Left ventricle myocardium inferior (tissue), 1 donor: ENCODE results near the gene DDX10. TPM values are rescaled to one million over a fixed set of nuclear protein-coding genes. Genes with fewer than 3 reads are reported as not detected.

Experiments used
- DNase-seq: peaks from one replicate; pipeline ENCODE4 v3.0.0-alpha.2; 2020
- H3K27ac ChIP-seq: fragments of 200-600 bp; replicated peaks from 2 replicates; pipeline ENCODE4 v1.8.0; 2021
- H3K27me3 ChIP-seq: fragments of 200-600 bp; 2 replicates; pipeline ENCODE4 v1.8.0; 2021; ENCODE audit warnings: low read depth
- H3K36me3 ChIP-seq: fragments of 200-600 bp; 2 replicates; pipeline ENCODE4 v1.8.0; 2021
- H3K4me1 ChIP-seq: fragments of 200-600 bp; 2 replicates; pipeline ENCODE4 v1.8.0; 2021
- H3K4me3 ChIP-seq: fragments of 200-600 bp; 2 replicates; pipeline ENCODE4 v1.8.0; 2021; ENCODE audit warnings: mild to moderate bottlenecking, moderate library complexity
- H3K9me3 ChIP-seq: fragments of 200-600 bp; replicated peaks from 2 replicates; pipeline ENCODE4 v1.8.0; 2021
- CTCF ChIP-seq: fragments of 200-600 bp; IDR thresholded peaks from 2 replicates; pipeline ENCODE4 v1.8.0; 2021; ENCODE audit warnings: antibody characterized with exemption, mild to moderate bottlenecking, borderline replicate concordance
- intact Hi-C: fragments of 100-400 bp; cut with micrococcal nuclease; formaldehyde crosslinking; loops from one replicate; pipeline ENCODE4 v1.11.0; 2022
- total RNA-seq: library from RNA; stranded (reverse); fragmentation: NEBNext Ultra II Directional; extraction: Animal tissue kit (Norgen Biotek cat#: 25700); gene quantifications from one replicate; pipeline ENCODE4 v1.2.1, GENCODE V29; 2021
- donor health status: DM: no; HTN: yes; CAD: no; lungs with severe emphysema.

The DDX10 gene
- total RNA-seq, 1 donor from 2014 or later = 11.7 TPM

GRCh38 chr11:108796551-108796950 is 131.7 kb downstream of the DDX10 start:
- Histone ChIP-seq H3K36me3 (no peaks in the 10 kb centered on the region), H3K9me3 (no peaks in the 10 kb centered on the region), H3K4me3 (no peak overlapping the region), H3K27me3 (no peaks in the 10 kb centered on the region), H3K27ac (no peak overlapping the region), H3K4me1 (peaks cover 20% of the 10 kb centered on the region)
- no peak for DNase-seq
- intact Hi-C loops = no loop called here
- TF ChIP-seq CTCF = no peak

- no peak for DNase-seq
- Histone ChIP-seq H3K27me3 (no peaks in the 10 kb centered on the region), H3K4me3 (no peak overlapping the region), H3K4me1 (peaks cover 19% of the 10 kb centered on the region), H3K36me3 (no peaks in the 10 kb centered on the region), H3K9me3 (no peaks in the 10 kb centered on the region), H3K27ac (no peak overlapping the region)
- no peak for TF ChIP-seq CTCF
- intact Hi-C loops = no loop called here
Measured at GRCh38 chr11:108797578-108798100, 132.8 kb downstream of the DDX10 start.

- H3K27me3 ChIP-seq = no peaks in the 10 kb centered on the region
- peaks cover 14% of the 10 kb centered on the region for H3K4me1 ChIP-seq
- DNase-seq = no peak
- H3K36me3 ChIP-seq = no peaks in the 10 kb centered on the region
- no peak overlapping the region for H3K27ac ChIP-seq
- no peaks in the 10 kb centered on the region for H3K9me3 ChIP-seq
- H3K4me3 ChIP-seq = no peak overlapping the region
- intact Hi-C loops = no loop called here
- no peak for TF ChIP-seq CTCF
Measured at GRCh38 chr11:108802492-108802891, 137.6 kb downstream of the DDX10 start.

- Histone ChIP-seq H3K36me3 (no peaks in the 10 kb centered on the region), H3K9me3 (no peaks in the 10 kb centered on the region), H3K4me1 (peaks cover 14% of the 10 kb centered on the region), H3K4me3 (no peak overlapping the region), H3K27ac (no peak overlapping the region), H3K27me3 (no peaks in the 10 kb centered on the region)
- TF ChIP-seq CTCF = no peak
- no peak for DNase-seq
- intact Hi-C loops = no loop called here
Measured at GRCh38 chr11:108803776-108804175, 138.9 kb downstream of the DDX10 start.

- no peak for DNase-seq
- no peak overlapping the region for H3K4me3 ChIP-seq
- peaks cover 14% of the 10 kb centered on the region for H3K4me1 ChIP-seq
- no peak overlapping the region for H3K27ac ChIP-seq
- no peaks in the 10 kb centered on the region for H3K9me3 ChIP-seq
- intact Hi-C loops = no loop called here
- H3K27me3 ChIP-seq = no peaks in the 10 kb centered on the region
- H3K36me3 ChIP-seq = no peaks in the 10 kb centered on the region
- TF ChIP-seq CTCF = no peak
Measured at GRCh38 chr11:108804511-108804910, 139.6 kb downstream of the DDX10 start.
